GM19240 (cell line): ENCODE measurements around the gene RASA4.
"Not testable (repeated sequence)": the region's sequence is repeated elsewhere in the genome, so short reads cannot be mapped to it uniquely, and the experiment has no call there.

Source experiments
- DNase-seq: peaks from one replicate; pipeline ENCODE4 v3.0.0; 2011; ENCODE audit warnings: low spot score; ENCODE audit not compliant: insufficient read length

The RASA4 gene

GRCh38 chr7:102606848-102607247 is 9.7 kb downstream of the RASA4 start:
- DNase-seq: not testable (repeated sequence)

- DNase-seq: not testable (repeated sequence)
Observed at GRCh38 chr7:102604431-102605145, 12.0 kb downstream of the RASA4 start.

- not testable (repeated sequence) for DNase-seq
Observed at GRCh38 chr7:102602317-102602716, 14.2 kb downstream of the RASA4 start.

GRCh38 chr7:102599699-102600098 is 16.9 kb downstream of the RASA4 start:
- DNase-seq: not testable (repeated sequence)

- DNase-seq: not testable (repeated sequence)
Observed at GRCh38 chr7:102596036-102596435, 20.5 kb downstream of the RASA4 start.

- DNase-seq: not testable (repeated sequence)
Observed at GRCh38 chr7:102593637-102594334, 22.8 kb downstream of the RASA4 start.

- DNase-seq: not testable (repeated sequence)
Observed at GRCh38 chr7:102592477-102593019, 24.0 kb downstream of the RASA4 start.

- not testable (repeated sequence) for DNase-seq
Observed at GRCh38 chr7:102589857-102590256, 26.7 kb downstream of the RASA4 start.

- not testable (repeated sequence) for DNase-seq
Observed at GRCh38 chr7:102583495-102583894, 33.1 kb downstream of the RASA4 start.

- DNase-seq: not testable (repeated sequence)
Observed at GRCh38 chr7:102581722-102582121, 34.8 kb downstream of the RASA4 start.

- DNase-seq: not testable (repeated sequence)
Observed at GRCh38 chr7:102578486-102578885, 38.1 kb downstream of the RASA4 start.

- not testable (repeated sequence) for DNase-seq
Observed at GRCh38 chr7:102577315-102578240, 39.0 kb downstream of the RASA4 start.

- not testable (repeated sequence) for DNase-seq
Observed at GRCh38 chr7:102576363-102576762, 40.2 kb downstream of the RASA4 start.

GRCh38 chr7:102574607-102575006 is 41.9 kb downstream of the RASA4 start:
- DNase-seq: not testable (repeated sequence)

GRCh38 chr7:102572261-102573239 is 44.0 kb downstream of the RASA4 start, which contains the start of gene POLR2J3:
Gene POLR2J3 (minus strand): TSS chr7:102572583. CDS start chr7:102572521, 62 bp downstream.
- not testable (repeated sequence) for DNase-seq

- not testable (repeated sequence) for DNase-seq
Observed at GRCh38 chr7:102568620-102569019, 47.9 kb downstream of the RASA4 start.

GRCh38 chr7:102550808-102551422 is 65.6 kb downstream of the RASA4 start, which contains the start of gene SPDYE2:
Gene SPDYE2 (plus strand): TSS chr7:102551226. CDS start chr7:102553256, 2,030 bp downstream.
- not testable (repeated sequence) for DNase-seq

GRCh38 chr7:102546353-102546752 is 70.2 kb downstream of the RASA4 start:
- not testable (repeated sequence) for DNase-seq

GRCh38 chr7:102545288-102545687 is 71.3 kb downstream of the RASA4 start:
- DNase-seq: not testable (repeated sequence)
